ENCODE measurements around the gene KIF11. TPM values are rescaled to one million over a fixed set of nuclear protein-coding genes. Genes with fewer than 3 reads are reported as not detected.

Gene KIF11
- total and polyA plus RNA-seq, 2 of the 13 experiments (the other 11 are each of a cell fraction or from before 2014, with no cell fraction given) = 8.7 to 38.4 TPM

- TF ChIP-seq ELF1 (CRISPR knock-in tag; IDR thresholded peaks at IDR 0.05) = 0 out of 2 replicates have a peak, but pooled peaks have one; percentile 24
- no peak for TF ChIP-seq GPN1 (CRISPR knock-in tag; IDR thresholded peaks at IDR 0.05; ENCODE audit: borderline replicate concordance)
- no peak; the same call in 1 of the 2 replicates for TF ChIP-seq KMT2A (CRISPR knock-in tag; IDR thresholded peaks at IDR 0.05)
- TF ChIP-seq, protein P1, sequence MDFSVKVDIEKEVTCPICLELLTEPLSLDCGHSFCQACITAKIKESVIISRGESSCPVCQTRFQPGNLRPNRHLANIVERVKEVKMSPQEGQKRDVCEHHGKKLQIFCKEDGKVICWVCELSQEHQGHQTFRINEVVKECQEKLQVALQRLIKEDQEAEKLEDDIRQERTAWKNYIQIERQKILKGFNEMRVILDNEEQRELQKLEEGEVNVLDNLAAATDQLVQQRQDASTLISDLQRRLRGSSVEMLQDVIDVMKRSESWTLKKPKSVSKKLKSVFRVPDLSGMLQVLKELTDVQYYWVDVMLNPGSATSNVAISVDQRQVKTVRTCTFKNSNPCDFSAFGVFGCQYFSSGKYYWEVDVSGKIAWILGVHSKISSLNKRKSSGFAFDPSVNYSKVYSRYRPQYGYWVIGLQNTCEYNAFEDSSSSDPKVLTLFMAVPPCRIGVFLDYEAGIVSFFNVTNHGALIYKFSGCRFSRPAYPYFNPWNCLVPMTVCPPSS (IDR thresholded peaks at IDR 0.05) = no peak
- TF ChIP-seq RFXANK (CRISPR knock-in tag; IDR thresholded peaks at IDR 0.05) = no peak
- no peak for TF ChIP-seq SMAD9 (CRISPR knock-in tag; IDR thresholded peaks at IDR 0.05)
- no peak for TF ChIP-seq ZBTB21 (CRISPR knock-in tag; IDR thresholded peaks at IDR 0.05)
- TF ChIP-seq ZNF841 (CRISPR knock-in tag; IDR thresholded peaks at IDR 0.05; ENCODE audit: borderline replicate concordance) = no peak
- TF ChIP-seq, protein P2, sequence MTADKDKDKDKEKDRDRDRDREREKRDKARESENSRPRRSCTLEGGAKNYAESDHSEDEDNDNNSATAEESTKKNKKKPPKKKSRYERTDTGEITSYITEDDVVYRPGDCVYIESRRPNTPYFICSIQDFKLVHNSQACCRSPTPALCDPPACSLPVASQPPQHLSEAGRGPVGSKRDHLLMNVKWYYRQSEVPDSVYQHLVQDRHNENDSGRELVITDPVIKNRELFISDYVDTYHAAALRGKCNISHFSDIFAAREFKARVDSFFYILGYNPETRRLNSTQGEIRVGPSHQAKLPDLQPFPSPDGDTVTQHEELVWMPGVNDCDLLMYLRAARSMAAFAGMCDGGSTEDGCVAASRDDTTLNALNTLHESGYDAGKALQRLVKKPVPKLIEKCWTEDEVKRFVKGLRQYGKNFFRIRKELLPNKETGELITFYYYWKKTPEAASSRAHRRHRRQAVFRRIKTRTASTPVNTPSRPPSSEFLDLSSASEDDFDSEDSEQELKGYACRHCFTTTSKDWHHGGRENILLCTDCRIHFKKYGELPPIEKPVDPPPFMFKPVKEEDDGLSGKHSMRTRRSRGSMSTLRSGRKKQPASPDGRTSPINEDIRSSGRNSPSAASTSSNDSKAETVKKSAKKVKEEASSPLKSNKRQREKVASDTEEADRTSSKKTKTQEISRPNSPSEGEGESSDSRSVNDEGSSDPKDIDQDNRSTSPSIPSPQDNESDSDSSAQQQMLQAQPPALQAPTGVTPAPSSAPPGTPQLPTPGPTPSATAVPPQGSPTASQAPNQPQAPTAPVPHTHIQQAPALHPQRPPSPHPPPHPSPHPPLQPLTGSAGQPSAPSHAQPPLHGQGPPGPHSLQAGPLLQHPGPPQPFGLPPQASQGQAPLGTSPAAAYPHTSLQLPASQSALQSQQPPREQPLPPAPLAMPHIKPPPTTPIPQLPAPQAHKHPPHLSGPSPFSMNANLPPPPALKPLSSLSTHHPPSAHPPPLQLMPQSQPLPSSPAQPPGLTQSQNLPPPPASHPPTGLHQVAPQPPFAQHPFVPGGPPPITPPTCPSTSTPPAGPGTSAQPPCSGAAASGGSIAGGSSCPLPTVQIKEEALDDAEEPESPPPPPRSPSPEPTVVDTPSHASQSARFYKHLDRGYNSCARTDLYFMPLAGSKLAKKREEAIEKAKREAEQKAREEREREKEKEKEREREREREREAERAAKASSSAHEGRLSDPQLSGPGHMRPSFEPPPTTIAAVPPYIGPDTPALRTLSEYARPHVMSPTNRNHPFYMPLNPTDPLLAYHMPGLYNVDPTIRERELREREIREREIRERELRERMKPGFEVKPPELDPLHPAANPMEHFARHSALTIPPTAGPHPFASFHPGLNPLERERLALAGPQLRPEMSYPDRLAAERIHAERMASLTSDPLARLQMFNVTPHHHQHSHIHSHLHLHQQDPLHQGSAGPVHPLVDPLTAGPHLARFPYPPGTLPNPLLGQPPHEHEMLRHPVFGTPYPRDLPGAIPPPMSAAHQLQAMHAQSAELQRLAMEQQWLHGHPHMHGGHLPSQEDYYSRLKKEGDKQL (CRISPR knock-in tag; IDR thresholded peaks at IDR 0.05; ENCODE audit: low read depth) = peak; percentile 97
- peak; percentile 88 for TF ChIP-seq GATAD2A (CRISPR knock-in tag; IDR thresholded peaks at IDR 0.05)
- TF ChIP-seq FOXA1 (IDR thresholded peaks at IDR 0.05) = no peak
- peak; percentile 83 for TF ChIP-seq FOXA1 (CRISPR knock-in tag; IDR thresholded peaks at IDR 0.05)
- TF ChIP-seq, protein P3, sequence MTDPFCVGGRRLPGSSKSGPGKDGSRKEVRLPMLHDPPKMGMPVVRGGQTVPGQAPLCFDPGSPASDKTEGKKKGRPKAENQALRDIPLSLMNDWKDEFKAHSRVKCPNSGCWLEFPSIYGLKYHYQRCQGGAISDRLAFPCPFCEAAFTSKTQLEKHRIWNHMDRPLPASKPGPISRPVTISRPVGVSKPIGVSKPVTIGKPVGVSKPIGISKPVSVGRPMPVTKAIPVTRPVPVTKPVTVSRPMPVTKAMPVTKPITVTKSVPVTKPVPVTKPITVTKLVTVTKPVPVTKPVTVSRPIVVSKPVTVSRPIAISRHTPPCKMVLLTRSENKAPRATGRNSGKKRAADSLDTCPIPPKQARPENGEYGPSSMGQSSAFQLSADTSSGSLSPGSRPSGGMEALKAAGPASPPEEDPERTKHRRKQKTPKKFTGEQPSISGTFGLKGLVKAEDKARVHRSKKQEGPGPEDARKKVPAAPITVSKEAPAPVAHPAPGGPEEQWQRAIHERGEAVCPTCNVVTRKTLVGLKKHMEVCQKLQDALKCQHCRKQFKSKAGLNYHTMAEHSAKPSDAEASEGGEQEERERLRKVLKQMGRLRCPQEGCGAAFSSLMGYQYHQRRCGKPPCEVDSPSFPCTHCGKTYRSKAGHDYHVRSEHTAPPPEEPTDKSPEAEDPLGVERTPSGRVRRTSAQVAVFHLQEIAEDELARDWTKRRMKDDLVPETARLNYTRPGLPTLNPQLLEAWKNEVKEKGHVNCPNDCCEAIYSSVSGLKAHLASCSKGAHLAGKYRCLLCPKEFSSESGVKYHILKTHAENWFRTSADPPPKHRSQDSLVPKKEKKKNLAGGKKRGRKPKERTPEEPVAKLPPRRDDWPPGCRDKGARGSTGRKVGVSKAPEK (CRISPR knock-in tag; IDR thresholded peaks at IDR 0.05; ENCODE audit: borderline replicate concordance) = peak; percentile 60; the same call in 1 of the 2 replicates
- TF ChIP-seq ATF7 (IDR thresholded peaks at IDR 0.05) = no peak
- TF ChIP-seq ATF7 (CRISPR knock-in tag; IDR thresholded peaks at IDR 0.05) = no peak
- peak; percentile 46; the same call in 1 of the 2 replicates for TF ChIP-seq FOSL2 (CRISPR knock-in tag; IDR thresholded peaks at IDR 0.05)
- 0 out of 2 replicates have a peak, but pooled peaks have one; percentile 66 for TF ChIP-seq NKX3-1 (CRISPR knock-in tag; IDR thresholded peaks at IDR 0.05)
- peak; percentile 35; the same call in 1 of the 2 replicates for TF ChIP-seq KAT2B (IDR thresholded peaks at IDR 0.05; ENCODE audit: borderline replicate concordance, low read depth, low read length)
- no peak for TF ChIP-seq SAFB2 (CRISPR knock-in tag; IDR thresholded peaks at IDR 0.05; ENCODE audit: borderline replicate concordance, low read depth)
- TF ChIP-seq CBFB (CRISPR knock-in tag; IDR thresholded peaks at IDR 0.05) = no peak
- TF ChIP-seq, protein P4, sequence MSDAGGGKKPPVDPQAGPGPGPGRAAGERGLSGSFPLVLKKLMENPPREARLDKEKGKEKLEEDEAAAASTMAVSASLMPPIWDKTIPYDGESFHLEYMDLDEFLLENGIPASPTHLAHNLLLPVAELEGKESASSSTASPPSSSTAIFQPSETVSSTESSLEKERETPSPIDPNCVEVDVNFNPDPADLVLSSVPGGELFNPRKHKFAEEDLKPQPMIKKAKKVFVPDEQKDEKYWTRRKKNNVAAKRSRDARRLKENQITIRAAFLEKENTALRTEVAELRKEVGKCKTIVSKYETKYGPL (CRISPR knock-in tag; IDR thresholded peaks at IDR 0.05) = peak; percentile 81; the same call in 1 of the 2 replicates
These were observed 105.0 kb downstream of the KIF11 start (continued) for GRCh38 chr10:92697663-92698511.

Measured in HepG2 (cell line).